Globus pallidus (tissue), 1 donor: ENCODE data around the gene CCR2.
"Not testable (repeated sequence)": the region's sequence is repeated elsewhere in the genome, so short reads cannot be mapped to it uniquely, and the experiment has no call there.

Source experiments
- DNase-seq: peaks from one replicate; pipeline ENCODE4 v3.0.0-alpha.2; 2015; ENCODE audit warnings: low spot score

Gene CCR2

DNA sequence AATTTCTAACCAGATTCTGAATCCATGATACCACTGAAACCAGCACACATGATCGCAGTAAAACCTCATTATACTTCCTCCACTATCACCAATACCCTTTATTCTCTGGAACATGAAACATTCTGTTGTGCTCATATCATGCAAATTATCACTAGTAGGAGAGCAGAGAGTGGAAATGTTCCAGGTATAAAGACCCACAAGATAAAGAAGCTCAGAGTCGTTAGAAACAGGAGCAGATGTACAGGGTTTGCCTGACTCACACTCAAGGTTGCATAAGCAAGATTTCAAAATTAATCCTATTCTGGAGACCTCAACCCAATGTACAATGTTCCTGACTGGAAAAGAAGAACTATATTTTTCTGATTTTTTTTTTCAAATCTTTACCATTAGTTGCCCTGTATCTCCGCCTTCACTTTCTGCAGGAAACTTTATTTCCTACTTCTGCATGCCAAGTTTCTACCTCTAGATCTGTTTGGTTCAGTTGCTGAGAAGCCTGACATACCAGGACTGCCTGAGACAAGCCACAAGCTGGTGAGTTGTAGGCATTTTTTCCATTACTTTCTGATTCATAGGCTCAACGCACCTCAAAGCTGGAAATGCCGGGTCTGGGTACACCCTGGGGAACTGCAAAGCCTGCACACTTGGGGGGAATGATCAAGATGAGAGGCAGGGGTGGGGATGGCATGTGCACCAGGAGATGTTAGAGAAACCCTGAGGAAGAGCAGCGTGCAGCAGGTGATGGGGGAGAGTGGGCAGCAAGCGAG, at the start of gene CCR2:
CCR2 (plus strand) TSS at position 465 of the 764 bp plus-strand sequence. CDS start 3,417 bp downstream, outside the sequence.
- DNase-seq = no peak

DNA sequence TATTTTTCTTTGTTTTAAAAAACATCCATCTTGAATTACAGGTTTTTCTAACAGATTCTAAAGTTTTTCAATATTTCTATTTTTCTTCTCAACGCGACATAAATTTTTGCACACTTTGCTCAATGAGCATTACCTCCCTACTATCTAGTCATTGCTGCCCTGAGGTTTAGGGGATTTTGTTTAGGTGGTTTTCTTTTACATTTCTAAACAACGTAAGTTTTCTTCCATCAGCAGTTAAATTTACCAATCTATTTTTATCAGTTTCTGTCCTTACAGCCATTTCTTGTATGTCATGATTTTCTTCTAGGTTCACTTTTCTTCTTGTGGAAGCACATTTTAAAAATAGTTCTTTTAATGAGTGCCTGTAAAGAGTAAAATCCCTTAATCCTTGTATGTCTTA, 49.2 kb upstream of the CCR2 start:
- DNase-seq = no peak

DNA sequence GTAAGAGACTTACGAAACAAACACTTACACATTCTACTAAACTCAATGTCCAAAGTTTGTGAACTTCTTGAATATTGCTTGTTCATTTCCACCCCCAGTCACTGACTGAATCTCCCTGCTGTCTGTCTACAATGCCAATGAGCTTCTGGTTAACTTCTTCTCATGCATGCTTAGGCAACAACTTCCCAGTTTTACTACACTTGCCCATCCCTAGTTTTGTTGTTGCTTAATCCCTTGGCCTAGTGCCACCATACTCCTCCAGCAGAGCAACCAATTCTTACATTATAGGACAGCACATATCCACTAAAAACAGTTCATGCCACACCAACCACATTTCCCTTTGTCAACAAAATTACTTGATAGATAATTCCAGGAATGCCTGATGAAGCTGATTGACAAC, 40.9 kb upstream of the CCR2 start:
- peak; percentile 58 for DNase-seq

DNA sequence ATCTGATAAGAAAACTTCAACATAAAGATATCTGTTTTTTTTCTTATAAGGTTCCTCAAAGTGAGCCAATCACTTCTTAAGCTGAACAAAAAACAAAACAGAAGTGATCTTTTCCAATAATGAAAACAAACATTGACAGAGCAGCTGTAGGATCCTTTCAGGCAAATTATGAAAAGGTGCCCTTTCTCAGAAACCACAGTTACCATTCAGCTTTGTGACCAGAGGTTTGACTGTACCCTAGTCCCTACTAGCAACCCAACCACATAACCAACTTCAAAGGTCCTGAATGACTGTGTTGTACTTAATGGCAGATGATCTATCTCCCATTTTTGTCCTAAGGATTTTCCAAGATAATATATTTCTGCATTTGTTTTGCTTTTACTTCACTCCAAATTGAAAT, 39.4 kb upstream of the CCR2 start:
- no peak for DNase-seq

DNA sequence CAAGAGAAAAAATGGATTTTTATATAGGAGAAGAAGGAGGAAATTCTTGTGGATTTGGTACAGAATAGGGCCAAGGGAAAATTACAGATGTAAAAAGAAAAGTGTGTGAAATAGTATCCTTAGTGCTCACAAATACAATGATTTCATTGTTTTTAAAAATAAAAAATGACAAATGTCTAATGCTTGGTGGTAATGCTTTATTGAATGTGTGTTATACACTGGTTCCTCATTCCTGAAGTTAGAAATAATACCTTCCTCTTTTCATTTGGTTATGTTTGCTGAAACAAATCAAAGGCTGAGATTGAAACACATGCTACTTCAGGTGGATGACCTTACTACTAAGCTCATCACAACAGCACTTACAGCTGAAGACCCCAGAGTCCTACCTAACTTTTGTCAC, 37.7 kb upstream of the CCR2 start:
- DNase-seq = no peak

DNA sequence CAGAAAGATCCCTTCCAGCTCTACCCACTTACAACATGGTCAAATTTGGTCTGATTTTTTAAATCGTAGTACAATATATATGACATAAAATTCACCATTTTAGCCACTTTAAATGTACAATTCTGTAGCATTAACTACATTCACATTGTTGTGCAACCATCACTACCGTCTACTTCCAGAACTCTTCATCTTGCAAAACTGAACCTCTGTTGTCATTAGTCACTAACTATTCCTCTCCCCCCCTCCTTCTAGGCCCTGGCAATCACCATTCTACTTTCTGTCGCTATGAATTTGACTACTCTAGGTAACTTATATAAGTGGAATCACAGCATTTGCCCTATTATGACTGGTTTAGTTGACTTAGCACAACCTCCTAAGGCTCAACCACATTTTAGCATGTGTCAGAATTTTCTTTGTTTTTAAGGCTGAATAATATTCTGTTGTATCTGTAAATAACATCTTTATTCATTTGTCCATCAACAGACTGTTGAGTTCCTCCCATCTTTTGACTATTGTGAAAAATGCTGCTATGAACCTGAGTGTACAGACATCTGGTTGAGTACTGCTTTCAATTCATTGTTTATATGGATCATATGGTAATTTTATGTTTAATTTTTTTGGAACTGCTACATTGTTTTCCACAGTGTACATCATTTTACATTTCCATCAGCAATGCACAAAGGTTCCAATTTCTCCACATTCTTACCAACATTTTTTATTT, 35.5 kb upstream of the CCR2 start:
- DNase-seq = no peak

DNA sequence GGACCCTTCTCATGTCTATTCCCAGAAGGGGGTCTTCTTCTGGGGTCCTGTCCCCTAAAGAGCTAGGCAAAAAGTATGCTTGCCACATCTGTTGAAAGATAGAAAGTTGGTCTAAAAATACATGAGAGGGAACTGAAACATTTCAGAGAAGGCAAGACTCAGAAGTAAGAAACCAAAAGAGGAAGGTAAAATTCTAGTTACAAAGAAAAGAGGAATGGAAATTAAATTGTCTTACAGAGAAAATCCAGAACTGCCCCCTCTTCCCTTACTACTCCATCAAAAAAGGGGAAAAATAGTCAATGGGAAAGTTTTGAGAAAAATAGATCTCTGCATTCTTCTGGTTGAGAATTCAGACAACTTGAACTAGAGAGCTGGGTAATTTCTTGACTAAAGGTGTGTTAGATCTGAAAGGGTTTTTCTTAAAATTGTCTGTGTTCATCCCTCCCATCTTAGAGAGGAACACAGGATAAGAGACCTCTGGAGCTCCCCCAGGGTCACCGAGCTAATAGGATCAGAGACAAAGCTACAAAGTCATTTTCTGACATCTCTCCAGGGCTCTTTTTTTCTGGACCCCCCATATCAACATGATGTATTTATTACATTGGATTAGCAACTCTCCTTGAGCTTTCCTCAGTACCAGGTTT, 32.3 kb upstream of the CCR2 start:
- DNase-seq = peak; percentile 41

DNA sequence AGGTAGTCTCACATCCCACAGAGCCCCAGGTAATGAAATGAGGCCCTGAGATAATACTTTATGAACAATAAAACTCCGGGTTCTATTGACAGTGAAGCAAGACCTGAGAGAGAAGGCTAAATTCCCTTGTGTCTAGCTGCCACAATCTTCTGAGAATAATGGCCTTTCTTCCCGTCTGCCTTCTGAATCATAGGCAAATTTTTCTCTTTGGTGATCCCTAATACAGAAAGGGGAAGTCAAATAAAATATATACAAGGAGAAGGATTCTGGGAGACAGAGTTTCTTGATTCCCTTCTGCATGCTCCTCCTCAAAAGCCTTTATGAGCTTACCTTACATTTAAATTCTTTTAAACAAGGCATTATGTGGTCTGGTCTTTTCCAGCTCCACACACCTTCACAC, 29.9 kb upstream of the CCR2 start:
- DNase-seq = no peak

DNA sequence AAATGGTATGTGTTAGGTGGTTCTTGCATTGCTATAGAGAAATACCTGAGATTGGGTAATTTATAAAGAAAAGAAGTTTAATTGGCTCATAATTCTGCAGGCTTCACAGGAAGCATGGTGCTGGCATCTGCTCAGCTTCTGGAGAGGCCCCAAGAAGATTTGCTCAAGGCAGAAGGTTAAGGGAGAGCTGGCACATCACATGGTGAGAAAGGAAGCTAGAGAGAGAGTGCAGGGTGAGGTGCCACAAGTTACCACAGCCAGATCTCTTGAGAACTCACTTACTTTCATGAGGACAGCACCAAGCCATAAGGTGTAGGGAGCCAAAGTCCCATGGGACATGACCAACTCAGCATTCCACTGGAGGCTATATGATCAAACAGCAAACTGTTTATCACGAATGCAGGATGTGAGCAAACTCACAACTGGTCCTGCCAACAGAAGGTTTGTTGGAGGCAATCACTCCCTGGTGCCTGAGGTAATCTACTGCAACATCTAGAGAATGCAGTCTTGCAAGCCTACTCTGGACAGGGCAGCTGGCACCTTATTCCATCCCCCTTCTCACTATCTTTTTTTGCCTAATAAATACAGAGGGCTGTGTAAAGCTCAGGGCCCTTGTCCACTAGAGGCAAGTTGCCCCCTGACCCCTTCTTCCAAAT, 28.1 kb upstream of the CCR2 start:
- DNase-seq = no peak

DNA sequence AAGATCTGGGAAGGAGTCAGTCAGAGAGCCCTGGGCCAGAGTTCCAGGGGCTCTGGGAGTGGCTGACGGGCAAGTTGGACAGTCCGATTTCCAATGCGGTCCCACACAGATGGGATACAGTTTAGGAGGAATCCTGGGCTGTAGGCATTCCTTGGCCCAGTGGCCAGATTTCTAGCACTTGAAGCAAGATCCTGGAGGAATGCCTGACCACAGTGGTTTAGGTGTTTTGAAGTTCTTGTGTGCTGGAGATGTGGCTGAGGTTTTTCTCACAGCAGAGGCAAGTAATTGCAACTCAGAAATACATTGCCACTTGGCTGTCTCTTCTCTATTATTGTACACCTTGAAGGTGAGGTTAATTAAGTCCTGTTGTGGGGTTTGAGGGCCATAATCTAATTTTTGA, 23.2 kb upstream of the CCR2 start:
- not testable (repeated sequence) for DNase-seq

DNA sequence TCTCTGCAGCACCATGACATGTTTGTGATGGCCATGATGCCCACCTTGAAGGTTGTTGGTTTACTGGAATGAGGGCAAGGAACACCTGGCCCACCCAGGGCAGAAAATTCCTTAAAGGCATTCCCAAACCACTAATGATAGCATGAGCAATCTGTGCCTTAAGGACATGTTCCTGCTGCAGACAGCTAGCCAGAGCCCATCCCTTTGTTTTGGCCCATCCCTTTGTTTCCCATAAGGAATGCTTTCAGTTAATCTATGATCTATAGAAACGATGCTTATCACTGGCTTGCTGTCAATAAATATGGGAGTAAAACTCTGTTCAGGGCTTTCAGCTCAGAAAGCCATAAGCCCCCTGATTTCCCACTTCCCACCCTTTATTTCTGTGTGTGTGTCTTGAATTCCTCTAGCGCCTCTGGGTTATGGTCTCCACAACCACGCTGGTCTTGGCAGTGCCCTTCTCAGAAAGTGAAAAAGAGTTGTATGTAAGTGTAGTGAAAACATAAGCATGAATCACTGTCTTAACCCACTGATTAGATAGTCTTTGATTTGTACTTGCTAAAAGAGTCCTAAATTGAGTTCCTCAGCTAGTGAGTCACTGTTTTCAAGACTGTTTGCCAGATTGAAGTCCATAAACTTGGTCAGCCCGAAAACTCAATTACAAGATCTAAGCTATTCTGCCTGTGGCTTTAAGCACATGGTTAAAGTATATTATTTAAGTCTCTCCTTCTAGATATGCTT, 19.0 kb upstream of the CCR2 start:
- DNase-seq = no peak

DNA sequence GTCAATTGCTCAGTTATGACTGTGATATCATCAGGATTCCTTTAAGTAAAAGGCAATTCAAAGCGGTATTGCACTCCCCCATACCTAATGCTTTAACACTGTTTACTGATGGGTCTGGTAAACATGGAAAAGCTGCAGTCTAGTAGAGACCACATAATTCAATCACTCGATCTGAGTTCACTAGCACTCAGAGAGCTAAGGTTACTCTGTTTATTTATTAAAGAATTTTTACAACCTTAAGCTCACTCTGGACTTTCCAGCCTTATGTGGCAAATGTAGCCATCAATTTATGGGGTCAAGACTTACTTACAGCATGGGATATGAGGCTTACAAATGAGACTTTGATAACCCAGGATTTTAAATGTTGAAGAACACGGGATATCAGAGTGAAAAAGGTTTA, 18.4 kb upstream of the CCR2 start:
- no peak for DNase-seq

DNA sequence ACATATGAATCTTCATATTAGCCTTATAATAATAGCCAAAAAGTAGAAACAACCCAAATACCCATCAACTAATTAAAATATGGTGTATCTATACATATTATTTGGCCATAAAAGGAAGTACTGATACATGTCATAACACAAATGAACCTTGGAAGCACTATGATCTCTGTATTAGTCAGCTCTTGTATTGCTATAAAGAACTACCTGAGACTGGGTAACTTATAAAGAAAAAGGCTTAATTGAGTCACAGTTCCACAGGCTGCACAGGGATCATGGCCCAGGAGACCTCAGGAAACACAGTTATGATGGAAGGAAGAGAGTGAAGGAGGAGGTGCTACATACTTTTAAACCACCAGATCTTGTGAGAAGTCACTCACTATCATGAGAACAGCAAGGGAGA, 16.0 kb upstream of the CCR2 start:
- DNase-seq = no peak

DNA sequence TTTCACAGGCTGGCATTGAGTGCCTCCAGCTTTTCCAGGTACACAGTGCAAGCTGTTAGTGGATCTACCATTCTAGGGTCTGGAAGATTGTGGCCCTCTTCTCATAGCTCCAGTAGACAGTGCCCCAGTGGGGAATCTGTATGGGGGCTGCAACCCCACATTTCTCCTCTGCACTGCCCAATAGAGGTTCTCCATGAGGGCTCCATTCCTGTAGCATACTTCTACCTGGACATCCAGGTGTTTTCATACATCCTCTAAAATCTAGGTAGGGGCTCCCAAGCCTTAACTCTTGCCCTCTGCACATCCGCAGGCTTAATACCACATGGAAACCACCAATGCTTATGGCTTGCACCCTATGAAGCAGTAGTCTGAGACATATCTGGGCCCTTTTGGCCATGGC, 15.1 kb upstream of the CCR2 start:
- DNase-seq = no peak

DNA sequence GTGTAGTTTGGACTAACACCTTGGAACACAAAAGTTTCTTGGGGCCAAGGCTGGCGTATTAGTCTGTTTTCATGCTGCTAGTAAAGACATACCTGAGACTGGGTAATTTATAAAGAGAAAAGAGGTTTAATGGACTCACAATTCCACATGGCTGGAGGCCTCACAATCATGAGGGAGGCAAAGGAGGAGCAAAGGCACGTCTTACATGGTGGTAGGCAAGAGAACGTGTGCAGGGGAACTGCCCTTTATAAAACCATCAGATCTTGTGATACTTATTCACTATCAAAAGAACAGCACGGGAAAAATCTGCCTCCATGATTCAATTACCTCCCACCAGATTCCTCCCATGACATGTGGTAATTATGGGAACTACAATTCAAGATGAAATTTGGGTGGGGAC, 9.4 kb upstream of the CCR2 start:
- no peak for DNase-seq

DNA sequence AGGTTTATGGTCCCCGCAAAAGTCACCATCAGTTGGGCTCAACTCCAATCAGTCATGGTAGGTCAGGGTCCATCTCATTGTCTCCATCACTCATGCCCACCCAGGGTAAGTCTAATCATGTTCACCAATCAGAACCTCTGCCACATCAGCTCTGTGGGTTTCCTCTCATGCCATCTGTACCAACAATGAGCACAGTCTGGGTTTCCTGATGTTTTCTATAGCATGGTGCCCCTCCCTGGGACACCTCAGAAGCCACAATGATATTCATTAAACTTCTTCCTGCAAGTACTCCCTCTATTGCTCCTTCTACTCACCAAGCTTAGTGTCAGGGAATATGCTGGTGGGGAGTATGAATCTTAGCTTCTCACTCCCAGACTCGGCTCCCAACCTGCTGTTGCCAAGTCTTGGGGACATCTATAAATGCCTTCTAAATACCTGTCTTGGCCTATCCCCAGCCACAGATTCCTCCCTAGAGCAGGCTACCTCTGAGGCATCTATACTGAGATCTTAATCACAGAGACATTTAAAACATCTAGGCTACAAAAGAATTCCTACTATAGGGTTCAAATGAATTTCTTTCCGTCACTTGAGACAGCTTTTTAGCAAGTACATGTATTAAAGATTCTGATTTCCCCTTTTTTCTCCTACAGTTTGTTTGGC, 5.0 kb upstream of the CCR2 start:
- DNase-seq = no peak

DNA sequence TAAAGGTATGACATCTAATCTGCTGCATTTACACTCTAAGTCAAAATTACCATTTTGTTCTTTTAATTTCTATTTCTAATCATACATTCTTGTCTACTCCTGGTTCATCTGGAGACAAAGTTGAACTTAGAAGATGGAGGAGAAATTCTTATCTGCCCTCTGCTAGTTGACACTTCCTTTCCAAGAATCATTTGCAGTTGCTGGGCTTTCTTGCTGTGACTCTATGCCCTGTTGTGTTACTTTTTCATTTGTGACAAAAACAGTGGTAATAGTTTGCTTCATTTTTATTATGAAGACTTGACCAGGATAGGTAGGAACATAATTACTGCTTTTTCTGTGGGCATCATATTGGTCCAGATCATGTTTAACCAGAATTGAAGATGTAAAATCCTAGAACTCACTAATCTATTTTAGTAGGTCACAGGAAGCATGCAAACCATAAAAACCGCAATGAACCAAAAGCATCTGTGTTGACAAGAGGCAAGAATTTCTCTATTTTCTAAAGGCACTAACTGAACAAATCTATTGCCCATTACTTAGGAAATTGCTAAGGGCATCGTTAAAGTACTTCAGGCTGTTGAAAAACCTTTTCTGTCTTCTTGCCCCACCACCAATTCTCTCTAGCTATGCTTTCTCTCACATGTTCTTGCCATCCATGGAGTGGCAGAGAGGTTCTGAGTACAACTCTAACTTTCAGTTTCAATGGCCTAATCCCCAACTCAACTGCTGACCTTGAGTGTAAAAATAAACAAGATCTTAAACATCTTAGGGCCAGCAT, 4.2 kb upstream of the CCR2 start:
- DNase-seq = no peak

DNA sequence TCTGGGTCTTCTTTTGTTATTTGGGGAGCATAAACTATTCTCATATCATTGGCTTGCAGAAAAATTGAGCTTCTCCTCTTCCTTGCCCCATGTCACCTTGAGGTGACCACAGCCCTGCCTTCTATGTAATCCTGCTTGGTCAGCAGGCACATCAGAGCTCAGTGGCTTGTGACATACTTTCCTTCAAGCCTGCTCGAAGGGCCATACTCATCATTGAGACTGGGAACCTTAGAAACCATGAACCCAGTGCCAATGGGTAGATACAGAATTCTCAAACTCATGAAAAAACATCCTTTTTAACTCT, 3.7 kb upstream of the CCR2 start:
- DNase-seq = no peak

DNA sequence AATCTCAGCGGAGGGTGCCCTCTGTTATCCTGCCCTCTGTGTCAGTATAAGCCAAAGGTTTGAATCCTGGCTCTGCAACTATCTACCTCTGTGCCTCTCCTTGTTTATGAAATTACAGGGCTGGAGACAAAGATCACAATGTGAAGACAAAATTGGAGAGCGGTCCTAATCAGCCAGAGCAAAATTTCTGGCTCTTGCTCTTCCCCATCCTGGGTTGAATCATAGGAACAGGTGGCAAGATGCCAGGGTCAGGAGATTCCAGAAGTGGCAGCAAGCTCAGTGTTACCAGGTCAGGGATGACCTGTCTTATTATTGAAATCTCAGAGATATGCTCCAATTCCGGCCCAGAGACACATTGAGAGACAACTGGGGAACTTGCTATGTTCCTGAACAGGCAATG, 2.3 kb upstream of the CCR2 start:
- DNase-seq = no peak

DNA sequence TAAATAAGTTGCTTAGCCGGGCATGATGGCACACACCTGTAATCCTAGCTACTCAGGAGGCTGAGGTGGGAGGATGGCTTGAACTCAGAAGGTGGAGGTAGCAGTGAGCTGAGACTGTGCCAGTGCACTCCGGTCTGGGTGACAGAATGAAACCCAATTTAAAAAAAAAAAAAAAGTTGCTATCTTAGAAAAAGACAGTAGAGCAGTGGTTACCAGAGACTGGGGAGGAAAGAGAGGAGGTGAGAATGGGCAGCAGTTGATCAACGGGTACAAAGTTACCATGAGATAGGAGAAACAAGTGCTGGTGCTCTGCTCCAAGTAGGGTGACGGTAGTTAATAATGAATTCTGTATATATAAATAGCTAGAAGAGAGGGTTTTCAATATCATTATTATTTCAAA, 821 bp upstream of the CCR2 start:
- no peak for DNase-seq

DNA sequence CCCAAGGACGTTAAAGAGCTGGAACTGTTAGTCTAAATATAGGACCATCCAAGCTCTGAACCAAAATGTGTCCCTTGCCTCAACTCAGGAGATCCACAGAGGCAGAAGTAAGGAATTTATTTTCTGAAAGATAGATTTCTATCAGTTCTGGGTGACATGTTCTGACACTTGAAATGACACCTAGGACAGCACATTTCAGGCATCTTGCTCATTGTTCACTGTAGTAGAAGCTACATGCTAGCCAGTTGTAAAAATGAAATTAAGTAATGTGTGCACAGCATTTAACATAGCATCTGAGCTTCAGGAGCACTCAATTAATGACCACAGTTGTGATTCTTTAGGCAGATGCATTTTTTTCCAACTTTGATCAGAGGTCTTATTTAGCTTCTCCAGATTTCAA, 567 bp downstream of the CCR2 start:
- no peak for DNase-seq
